Naive thymus-derived CD4-positive, alpha-beta T cell (primary cell): ENCODE data around the gene GAL3ST2. TPM values are rescaled to one million over a fixed set of nuclear protein-coding genes. Genes with fewer than 3 reads are reported as not detected.
A peak's percentile ranks its signal among the peaks of the same experiment; 100 is the strongest.
"Not testable (repeated sequence)": the region's sequence is repeated elsewhere in the genome, so short reads cannot be mapped to it uniquely, and the experiment has no call there.

Experiments
- ATAC-seq: fragments of 150-1000 bp; cut with Tn5 transposase; 2 replicates; pipeline ENCODE4 v1.10.0; 2021; ENCODE audit warnings: mild to moderate bottlenecking, moderate library complexity
- CTCF ChIA-PET: fragments of 350-600 bp; sonication (Branson Sonifier 250); formaldehyde crosslinking; loops from one replicate; lab custom pipeline; 2021; ENCODE audit warnings: antibody characterized with exemption; lab: Charles Lee
- POLR2A ChIA-PET: fragments of 350-600 bp; sonication (Branson Sonifier 250); formaldehyde crosslinking; loops from one replicate; lab custom pipeline; 2021; ENCODE audit warnings: antibody characterized with exemption, inconsistent platforms; lab: Charles Lee
- DNase-seq, 9 donors: peaks; one replicate each; pipeline versions ENCODE4 v3.0.0 to v3.0.0-alpha.2; 2020 to 2022; ENCODE audit warnings: mixed read lengths in 1 of 9
- H3K27ac ChIP-seq: one replicate; pipeline ENCODE4 v1.7.0; 2013; ENCODE audit warnings: mild to moderate bottlenecking, low read depth, low read length, moderate library complexity
- H3K27me3 ChIP-seq, 2 donors: one replicate each; pipeline ENCODE4 v1.7.0; 2013; ENCODE audit warnings: low read length in 2 of 2, mild to moderate bottlenecking in 2 of 2, moderate library complexity in 2 of 2; ENCODE audit not compliant: control insufficient read depth in 2 of 2, insufficient read depth in 2 of 2
- H3K36me3 ChIP-seq, 3 experiments: 1 replicate in 2 of 3; 2 replicates in 1 of 3; pipeline ENCODE4 v1.7.0; 2013; ENCODE audit warnings: low read length in 3 of 3, mild to moderate bottlenecking in 3 of 3, moderate library complexity in 1 of 3; ENCODE audit not compliant: insufficient read depth in 3 of 3, control insufficient read depth in 2 of 3
- H3K4me1 ChIP-seq, 2 donors: one replicate each; pipeline ENCODE4 v1.7.0; 2013; ENCODE audit warnings: low read length in 2 of 2, mild to moderate bottlenecking in 2 of 2, moderate library complexity in 1 of 2; ENCODE audit not compliant: control insufficient read depth in 2 of 2, insufficient read depth in 2 of 2
- H3K4me3 ChIP-seq: 2 replicates; pipeline ENCODE4 v1.7.0; 2013; ENCODE audit warnings: mild to moderate bottlenecking, low read length
- H3K9me3 ChIP-seq, 3 experiments: 1 replicate in 2 of 3; 2 replicates in 1 of 3; pipeline ENCODE4 v1.7.0; 2013; ENCODE audit warnings: low read length in 3 of 3; ENCODE audit not compliant: control insufficient read depth in 2 of 3
- H3K27ac Mint-ChIP-seq, 9 donors: one replicate each; pipeline ENCODE4 v1.8.0; 2020 to 2022; ENCODE audit warnings: mixed read lengths in 9 of 9, mild to moderate bottlenecking in 8 of 9, moderate library complexity in 5 of 9, inconsistent platforms in 2 of 9
- H3K27me3 Mint-ChIP-seq, 5 donors: one replicate each; pipeline ENCODE4 v1.8.0; 2021 to 2022; ENCODE audit warnings: mixed read lengths in 5 of 5, mild to moderate bottlenecking in 1 of 5
- H3K36me3 Mint-ChIP-seq, 5 donors: one replicate each; pipeline ENCODE4 v1.8.0; 2020 to 2022; ENCODE audit warnings: mixed read lengths in 5 of 5, mild to moderate bottlenecking in 3 of 5, inconsistent platforms in 1 of 5
- H3K4me1 Mint-ChIP-seq, 7 donors: one replicate each; pipeline ENCODE4 v1.8.0; 2020 to 2022; ENCODE audit warnings: mixed read lengths in 7 of 7, mild to moderate bottlenecking in 3 of 7, inconsistent platforms in 1 of 7
- H3K4me3 Mint-ChIP-seq, 10 donors: one replicate each; pipeline ENCODE4 v1.8.0; 2020 to 2022; ENCODE audit warnings: mild to moderate bottlenecking in 10 of 10, mixed read lengths in 10 of 10, moderate library complexity in 6 of 10, inconsistent platforms in 2 of 10
- H3K9me3 Mint-ChIP-seq, 11 donors: one replicate each; pipeline ENCODE4 v1.8.0; 2020 to 2022; ENCODE audit warnings: mixed read lengths in 11 of 11, mild to moderate bottlenecking in 4 of 11, inconsistent platforms in 1 of 11, moderate library complexity in 1 of 11
- intact Hi-C, 2 donors: fragments of 100-400 bp; cut with micrococcal nuclease; formaldehyde crosslinking; loops; one replicate each; pipeline ENCODE4 v1.15.1; 2023
- polyA plus RNA-seq, 2 donors: library from polyadenylated mRNA; unstranded; fragments of 300-500 nt; fragmentation: Illumina TruSeq; gene quantifications; one replicate each; pipeline ENCODE4 v1.2.3, GENCODE V29; 2021
- total RNA-seq, 6 experiments: library from RNA in 5 of 6; stranded (reverse) in 5 of 6; gene quantifications; 1 replicate in 5 of 6; 2 replicates in 1 of 6; pipeline ENCODE4 v1.2.3 and lab custom pipeline; 2021 to 2026

The GAL3ST2 gene
- total and polyA plus RNA-seq, 7 experiments from 2014 or later = 0.17 to 0.93 (median 0.37) TPM; not detected in 4

GRCh38 chr2:241817126-241817820, 40.7 kb downstream of the GAL3ST2 start:
- DNase-seq = peak in 1 of 9 donors; percentile 22
- Mint-ChIP-seq H3K36me3 (no peaks in the 10 kb centered on the region), H3K9me3 (peaks cover 0 to 5% (median 0%) of the 10 kb centered on the region in 11 donors), H3K4me1 (peaks cover 4 to 18% (median 6%) of the 10 kb centered on the region in 7 donors), H3K27ac (no peak overlapping the region), H3K4me3 (peak overlapping the region in 3 of 10 donors; percentile 10 to 65 (median 28)), H3K27me3 (peaks cover 0 to 5% (median 0%) of the 10 kb centered on the region in 5 donors)
- POLR2A ChIA-PET = no interaction called here
- CTCF ChIA-PET = no interaction called here
- Histone ChIP-seq H3K36me3 (no peaks in the 10 kb centered on the region), H3K27me3 (no peaks in the 10 kb centered on the region), H3K4me1 (peaks cover 7 to 12% of the 10 kb centered on the region in 2 donors), H3K9me3 (no peaks in the 10 kb centered on the region), H3K27ac (no peak overlapping the region), H3K4me3 (no peak overlapping the region)
- intact Hi-C loops = no loop called here
- peak; percentile 9 for ATAC-seq

GRCh38 chr2:241817821-241818215, 41.2 kb downstream of the GAL3ST2 start:
- H3K27me3 Mint-ChIP-seq, H3K36me3 ChIP-seq, CTCF ChIA-PET, H3K27ac ChIP-seq, H3K9me3 ChIP-seq, H3K27ac Mint-ChIP-seq, H3K9me3 Mint-ChIP-seq, intact Hi-C loops, ATAC-seq, POLR2A ChIA-PET, H3K4me3 ChIP-seq, H3K27me3 ChIP-seq, H3K36me3 Mint-ChIP-seq, DNase-seq: not testable (repeated sequence)
- Mint-ChIP-seq H3K4me1 (peaks cover 8 to 23% (median 11%) of the 10 kb centered on the region in 7 donors), H3K4me3 (peak overlapping the region in 1 of 10 donors; percentile 65)
- peaks cover 7 to 12% of the 10 kb centered on the region in 2 donors for H3K4me1 ChIP-seq

GRCh38 chr2:241818229-241818942, 41.8 kb downstream of the GAL3ST2 start:
- ChIA-PET POLR2A (no interaction called here), CTCF (no interaction called here)
- Mint-ChIP-seq H3K4me3 (no peak overlapping the region), H3K27ac (no peak overlapping the region), H3K4me1 (peaks cover 10 to 24% (median 13%) of the 10 kb centered on the region in 7 donors), H3K9me3 (peaks cover 0 to 13% (median 0%) of the 10 kb centered on the region in 11 donors), H3K36me3 (peaks cover 0 to 4% (median 0%) of the 10 kb centered on the region in 5 donors), H3K27me3 (peaks cover 0 to 14% (median 6%) of the 10 kb centered on the region in 5 donors)
- Histone ChIP-seq H3K4me1 (peaks cover 7 to 10% of the 10 kb centered on the region in 2 donors), H3K9me3 (no peaks in the 10 kb centered on the region), H3K27me3 (no peaks in the 10 kb centered on the region), H3K27ac (no peak overlapping the region), H3K4me3 (no peak overlapping the region), H3K36me3 (no peaks in the 10 kb centered on the region)
- ATAC-seq (no peak), DNase-seq (no peak)
- intact Hi-C loops = no loop called here

- Mint-ChIP-seq H3K9me3 (peaks cover 0 to 17% (median 0%) of the 10 kb centered on the region in 11 donors), H3K4me3 (no peak overlapping the region), H3K36me3 (peaks cover 0 to 7% (median 0%) of the 10 kb centered on the region in 5 donors), H3K4me1 (peaks cover 10 to 27% (median 15%) of the 10 kb centered on the region in 7 donors), H3K27ac (no peak overlapping the region), H3K27me3 (peaks cover 0 to 18% (median 6%) of the 10 kb centered on the region in 5 donors)
- ATAC-seq (peak; percentile 16), DNase-seq (no peak)
- Histone ChIP-seq H3K27ac (no peak overlapping the region), H3K27me3 (no peaks in the 10 kb centered on the region), H3K9me3 (no peaks in the 10 kb centered on the region), H3K4me3 (no peak overlapping the region), H3K36me3 (no peaks in the 10 kb centered on the region), H3K4me1 (peaks cover 6 to 7% of the 10 kb centered on the region in 2 donors)
- POLR2A ChIA-PET = no interaction called here
- CTCF ChIA-PET = no interaction called here
- intact Hi-C loops = no loop called here
Observed at GRCh38 chr2:241818943-241819270, 42.3 kb downstream of the GAL3ST2 start.

- H3K4me3 ChIP-seq, H3K27ac ChIP-seq, H3K27me3 ChIP-seq, H3K4me1 ChIP-seq, DNase-seq, CTCF ChIA-PET, intact Hi-C loops, H3K36me3 ChIP-seq, ATAC-seq, H3K4me3 Mint-ChIP-seq, H3K9me3 ChIP-seq, H3K36me3 Mint-ChIP-seq: not testable (repeated sequence)
- POLR2A ChIA-PET = interaction anchor here (0.7 kb wide), 1 partner anchor 56 kb away, joined by 3 read pairs; no protein-coding TSS in a partner anchor
- Mint-ChIP-seq H3K27me3 (peaks cover 0 to 19% (median 7%) of the 10 kb centered on the region in 5 donors), H3K4me1 (peaks cover 10 to 27% (median 15%) of the 10 kb centered on the region in 7 donors), H3K9me3 (peaks cover 0 to 22% (median under 1%) of the 10 kb centered on the region in 11 donors), H3K27ac (peak overlapping the region in 2 of 9 donors; percentile 8 to 41)
Observed at GRCh38 chr2:241819947-241820624, 43.5 kb downstream of the GAL3ST2 start.

- Mint-ChIP-seq H3K9me3 (peaks cover 0 to 22% (median 6%) of the 10 kb centered on the region in 11 donors), H3K27ac (no peak overlapping the region), H3K4me1 (peaks cover 10 to 27% (median 15%) of the 10 kb centered on the region in 7 donors), H3K27me3 (peaks cover 0 to 24% (median 13%) of the 10 kb centered on the region in 5 donors), H3K4me3 (peak overlapping the region in 3 of 10 donors; percentile 23 to 56 (median 56)), H3K36me3 (peaks cover 0 to 11% (median 4%) of the 10 kb centered on the region in 5 donors)
- no peaks in the 10 kb centered on the region for H3K9me3 ChIP-seq
- ChIA-PET CTCF (no interaction called here), POLR2A (interaction anchor here (0.7 kb wide), 1 partner anchor 55 kb away, joined by 3 read pairs; no protein-coding TSS in a partner anchor)
- H3K27me3 ChIP-seq = no peaks in the 10 kb centered on the region
- no peak overlapping the region for H3K27ac ChIP-seq
- peaks cover 4 to 7% of the 10 kb centered on the region in 2 donors for H3K4me1 ChIP-seq
- DNase-seq (no peak), ATAC-seq (no peak)
- intact Hi-C loops = no loop called here
- no peak overlapping the region for H3K4me3 ChIP-seq
- H3K36me3 ChIP-seq = no peaks in the 10 kb centered on the region
Observed at GRCh38 chr2:241820625-241821384, 44.2 kb downstream of the GAL3ST2 start.
